ENCODE results near the gene PIAS1.

DNA sequence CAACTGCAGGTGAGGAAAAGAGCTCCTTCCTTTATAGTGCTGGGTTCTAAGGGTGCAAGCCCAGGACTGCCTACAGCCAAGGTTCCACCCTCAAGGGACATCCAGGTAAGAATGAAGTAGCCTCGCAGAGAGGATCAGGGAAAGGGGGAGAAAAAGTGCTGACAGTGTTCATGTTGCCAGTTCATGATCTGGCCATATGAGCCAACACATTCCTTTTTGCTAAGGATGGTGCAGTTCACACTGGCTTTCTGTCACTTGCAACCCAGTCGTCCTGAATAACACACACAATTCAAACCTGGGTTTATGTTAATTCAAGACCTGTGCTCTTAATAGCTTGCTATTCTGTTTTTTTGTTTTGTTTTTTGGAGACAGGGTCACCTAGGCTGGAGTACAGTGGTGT, 166.4 kb downstream of the PIAS1 start:
- no peak for TF ChIP-seq POLR2A (IDR thresholded peaks at IDR 0.05; ENCODE audit: low read length)
- TF ChIP-seq, protein P1, sequence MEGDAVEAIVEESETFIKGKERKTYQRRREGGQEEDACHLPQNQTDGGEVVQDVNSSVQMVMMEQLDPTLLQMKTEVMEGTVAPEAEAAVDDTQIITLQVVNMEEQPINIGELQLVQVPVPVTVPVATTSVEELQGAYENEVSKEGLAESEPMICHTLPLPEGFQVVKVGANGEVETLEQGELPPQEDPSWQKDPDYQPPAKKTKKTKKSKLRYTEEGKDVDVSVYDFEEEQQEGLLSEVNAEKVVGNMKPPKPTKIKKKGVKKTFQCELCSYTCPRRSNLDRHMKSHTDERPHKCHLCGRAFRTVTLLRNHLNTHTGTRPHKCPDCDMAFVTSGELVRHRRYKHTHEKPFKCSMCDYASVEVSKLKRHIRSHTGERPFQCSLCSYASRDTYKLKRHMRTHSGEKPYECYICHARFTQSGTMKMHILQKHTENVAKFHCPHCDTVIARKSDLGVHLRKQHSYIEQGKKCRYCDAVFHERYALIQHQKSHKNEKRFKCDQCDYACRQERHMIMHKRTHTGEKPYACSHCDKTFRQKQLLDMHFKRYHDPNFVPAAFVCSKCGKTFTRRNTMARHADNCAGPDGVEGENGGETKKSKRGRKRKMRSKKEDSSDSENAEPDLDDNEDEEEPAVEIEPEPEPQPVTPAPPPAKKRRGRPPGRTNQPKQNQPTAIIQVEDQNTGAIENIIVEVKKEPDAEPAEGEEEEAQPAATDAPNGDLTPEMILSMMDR (IDR thresholded peaks at IDR 0.05): no peak
- no peak for TF ChIP-seq JUNB (IDR thresholded peaks at IDR 0.05)
- TF ChIP-seq KDM1A (IDR thresholded peaks at IDR 0.05; ENCODE audit: low read depth): no peak
- TF ChIP-seq, protein P2, sequence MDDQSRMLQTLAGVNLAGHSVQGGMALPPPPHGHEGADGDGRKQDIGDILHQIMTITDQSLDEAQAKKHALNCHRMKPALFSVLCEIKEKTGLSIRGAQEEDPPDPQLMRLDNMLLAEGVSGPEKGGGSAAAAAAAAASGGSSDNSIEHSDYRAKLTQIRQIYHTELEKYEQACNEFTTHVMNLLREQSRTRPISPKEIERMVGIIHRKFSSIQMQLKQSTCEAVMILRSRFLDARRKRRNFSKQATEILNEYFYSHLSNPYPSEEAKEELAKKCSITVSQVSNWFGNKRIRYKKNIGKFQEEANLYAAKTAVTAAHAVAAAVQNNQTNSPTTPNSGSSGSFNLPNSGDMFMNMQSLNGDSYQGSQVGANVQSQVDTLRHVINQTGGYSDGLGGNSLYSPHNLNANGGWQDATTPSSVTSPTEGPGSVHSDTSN (IDR thresholded peaks at IDR 0.05): no peak
- TF ChIP-seq MYC (IDR thresholded peaks at IDR 0.05; ENCODE audit: borderline replicate concordance, low read length): no peak
- no peak for TF ChIP-seq TFCP2L1 (CRISPR knock-in tag; IDR thresholded peaks at IDR 0.05)
- TF ChIP-seq RARB (CRISPR knock-in tag; IDR thresholded peaks at IDR 0.05): no peak
- TF ChIP-seq RAD21 (conservative IDR thresholded peaks at IDR 0.05 in 1 of 2, IDR thresholded peaks at IDR 0.05 in 1 of 2): no peak
- no peak for TF ChIP-seq ZC3H11A (IDR thresholded peaks at IDR 0.05)
- no peak for TF ChIP-seq SREBF2 (IDR thresholded peaks at IDR 0.05)
